Ectodermal cell (in vitro differentiated cells): Measurements from ENCODE around the gene S100A7.
"Not testable (repeated sequence)": the region's sequence is repeated elsewhere in the genome, so short reads cannot be mapped to it uniquely, and the experiment has no call there.

Source experiments
- H3K27ac ChIP-seq: 2 replicates; pipeline ENCODE4 v1.7.0; 2013; ENCODE audit warnings: mild to moderate bottlenecking, low read depth, low read length; ENCODE audit not compliant: insufficient read depth, poor library complexity, severe bottlenecking
- H3K27me3 ChIP-seq: 2 replicates; pipeline ENCODE4 v1.7.0; 2013; ENCODE audit warnings: mild to moderate bottlenecking, low read length; ENCODE audit not compliant: insufficient read depth, control insufficient read depth, poor library complexity, severe bottlenecking
- H3K36me3 ChIP-seq: one replicate; pipeline ENCODE4 v1.7.0; 2013; ENCODE audit warnings: low read length; ENCODE audit not compliant: control insufficient read depth, insufficient read depth
- H3K4me1 ChIP-seq: one replicate; pipeline ENCODE4 v1.7.0; 2013; ENCODE audit warnings: low read length; ENCODE audit not compliant: control insufficient read depth, insufficient read depth
- H3K4me3 ChIP-seq: 2 replicates; pipeline ENCODE4 v1.7.0; 2013; ENCODE audit warnings: low read depth, low read length, control low read depth; ENCODE audit not compliant: insufficient read depth
- H3K9me3 ChIP-seq: 2 replicates; pipeline ENCODE4 v1.7.0; 2013; ENCODE audit warnings: mild to moderate bottlenecking, low read length, moderate library complexity; ENCODE audit not compliant: control insufficient read depth
- WGBS, 2 experiments: methylation state at CpG; one replicate each; pipeline ENCODE4 v1.1.7; 2013; ENCODE audit warnings: missing lambda C conversion rate in 2 of 2; 5-methylcytosine and 5-hydroxymethylcytosine counted together

Gene S100A7

GRCh38 chr1:153420306-153420705, 40.1 kb downstream of the S100A7 start:
- Histone ChIP-seq H3K36me3 (no peaks in the 10 kb centered on the region), H3K4me1 (no peaks in the 10 kb centered on the region), H3K27ac (no peak overlapping the region), H3K9me3 (no peaks in the 10 kb centered on the region), H3K4me3 (no peak overlapping the region), H3K27me3 (no peaks in the 10 kb centered on the region)
- 81 to 84% methylated on average over 2 of the region's 2 CpGs for WGBS, 2 experiments

GRCh38 chr1:153419436-153419793, 41.0 kb downstream of the S100A7 start:
- WGBS, 2 experiments = 66 to 80% methylated on average over 2 of the region's 2 CpGs
- H3K36me3 ChIP-seq, H3K4me3 ChIP-seq, H3K4me1 ChIP-seq, H3K27me3 ChIP-seq, H3K9me3 ChIP-seq, H3K27ac ChIP-seq: not testable (repeated sequence)

GRCh38 chr1:153418758-153419435, 41.6 kb downstream of the S100A7 start:
- H3K27ac ChIP-seq, H3K27me3 ChIP-seq, H3K36me3 ChIP-seq, H3K9me3 ChIP-seq, H3K4me1 ChIP-seq, H3K4me3 ChIP-seq: not testable (repeated sequence)
- 81 to 83% methylated on average over 7 of the region's 7 CpGs for WGBS, 2 experiments

GRCh38 chr1:153417136-153417888, 43.1 kb downstream of the S100A7 start:
- no peaks in the 10 kb centered on the region for H3K4me1 ChIP-seq
- WGBS, 2 experiments = 88 to 93% methylated on average over 12 of the region's 12 CpGs
- no peak overlapping the region for H3K4me3 ChIP-seq
- no peaks in the 10 kb centered on the region for H3K36me3 ChIP-seq
- no peak overlapping the region for H3K27ac ChIP-seq
- no peaks in the 10 kb centered on the region for H3K9me3 ChIP-seq
- no peaks in the 10 kb centered on the region for H3K27me3 ChIP-seq

- H3K9me3 ChIP-seq = no peaks in the 10 kb centered on the region
- no peaks in the 10 kb centered on the region for H3K36me3 ChIP-seq
- no peak within 1 kb of the TSS for H3K27ac ChIP-seq
- WGBS, 2 experiments = 80 to 85% methylated on average over 6 of the region's 6 CpGs
- no peaks in the 10 kb centered on the region for H3K4me1 ChIP-seq
- H3K4me3 ChIP-seq = no peak within 1 kb of the TSS
- no peaks in the 10 kb centered on the region for H3K27me3 ChIP-seq
These were observed 44.4 kb downstream of the S100A7 start, which contains the start of gene S100A7A for GRCh38 chr1:153415850-153416570. Gene S100A7A, plus strand, starts transcription at chr1:153416520. Its CDS starts 1,563 bp downstream, at chr1:153418083.

- not testable (repeated sequence) for H3K27me3 ChIP-seq, H3K4me1 ChIP-seq, H3K27ac ChIP-seq, H3K9me3 ChIP-seq, H3K4me3 ChIP-seq, H3K36me3 ChIP-seq
These were observed 46.5 kb downstream of the S100A7 start for GRCh38 chr1:153413961-153414360.
